OCI-LY3 (cell line): Measurements from ENCODE around the gene CEP112.

Source experiments
- H2AFZ ChIP-seq: fragments of 200-600, 300-600 bp; shearing (Covaris generic); 2 replicates; pipeline ENCODE4 v1.6.0; 2014; ENCODE audit warnings: antibody characterized with exemption, low read depth, low read length
- H3K27ac ChIP-seq: fragments of 200-600, 300-600 bp; sonication (generic); 2 replicates; pipeline ENCODE4 v1.5.1; 2014; ENCODE audit warnings: mild to moderate bottlenecking, low read length, moderate library complexity, mixed read lengths
- H3K27me3 ChIP-seq: fragments of 200-600, 300-600 bp; sonication (generic); 2 replicates; pipeline ENCODE4 v1.6.1; 2014; ENCODE audit warnings: low read depth, low read length, mixed read lengths
- H3K36me3 ChIP-seq: fragments of 200-600, 300-600 bp; sonication (generic); replicated peaks from 2 replicates; pipeline ENCODE3; 2014; ENCODE audit warnings: low read depth, low read length, mixed read lengths
- H3K4me1 ChIP-seq: fragments of 300-600, 200-600 bp; sonication (generic); 2 replicates; pipeline ENCODE4 v1.6.1; 2014; ENCODE audit warnings: low read length, mixed read lengths
- H3K4me2 ChIP-seq: fragments of 200-600, 300-600 bp; sonication (generic); 2 replicates; pipeline ENCODE4 v1.6.1; 2014; ENCODE audit warnings: low read length, mixed read lengths
- H3K4me3 ChIP-seq: fragments of 300-600, 200-600 bp; sonication (generic); 2 replicates; pipeline ENCODE4 v1.5.1; 2014; ENCODE audit warnings: antibody characterized with exemption, mild to moderate bottlenecking, low read length, moderate library complexity
- H3K79me2 ChIP-seq: fragments of 300-600, 200-600 bp; shearing (Covaris generic); 2 replicates; pipeline ENCODE4 v1.6.1; 2014; ENCODE audit warnings: mild to moderate bottlenecking, low read length, mixed read lengths
- H3K9ac ChIP-seq: fragments of 300-600, 200-600 bp; shearing (Covaris generic); 2 replicates; pipeline ENCODE4 v1.6.0; 2014; ENCODE audit warnings: mild to moderate bottlenecking, low read length, moderate library complexity
- H3K9me3 ChIP-seq: fragments of 200-600, 300-600 bp; shearing (Covaris generic); 2 replicates; pipeline ENCODE4 v1.6.1; 2014; ENCODE audit warnings: low read length, mixed read lengths; ENCODE audit not compliant: insufficient read depth
- H4K20me1 ChIP-seq: fragments of 200-600, 300-600 bp; sonication (generic); 2 replicates; pipeline ENCODE4 v1.6.1; 2016; ENCODE audit warnings: low read length, mixed read lengths; ENCODE audit not compliant: insufficient read depth
- CTCF ChIP-seq: fragments of 200-600, 300-600 bp; sonication (generic); IDR thresholded peaks from 2 replicates; pipeline ENCODE4 v1.5.1; 2014; ENCODE audit warnings: antibody characterized with exemption, low read length, low read depth
- EZH2phosphoT487 ChIP-seq: fragments of 200-600 bp; shearing (Covaris generic); IDR thresholded peaks from 2 replicates; pipeline ENCODE4 v1.6.1; 2018; ENCODE audit warnings: antibody characterized with exemption, mixed run types, low read depth

CEP112 gene

DNA sequence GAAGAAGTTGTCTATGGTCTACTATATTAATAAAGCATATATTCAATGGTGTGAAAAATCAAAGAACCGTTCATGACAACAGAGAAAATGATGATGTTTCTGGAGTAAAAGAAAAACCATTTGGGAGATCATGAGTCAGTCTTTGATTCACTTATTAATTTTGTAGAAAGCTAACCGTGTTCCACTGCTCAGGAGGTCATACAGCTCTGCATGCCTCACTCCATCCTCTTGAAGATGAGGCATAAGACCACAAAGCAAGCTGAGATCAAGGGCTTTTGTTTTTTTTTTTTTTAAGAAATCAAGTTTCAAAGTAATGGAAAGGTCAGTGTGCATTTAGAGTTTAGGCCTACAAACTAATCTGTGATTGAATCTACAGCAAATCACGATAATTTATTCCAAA lies 206.4 kb downstream of the CEP112 start:
- no peak overlapping the region for H3K4me2 ChIP-seq
- no peaks in the 10 kb centered on the region for H3K27me3 ChIP-seq
- H3K4me3 ChIP-seq: no peak overlapping the region

DNA sequence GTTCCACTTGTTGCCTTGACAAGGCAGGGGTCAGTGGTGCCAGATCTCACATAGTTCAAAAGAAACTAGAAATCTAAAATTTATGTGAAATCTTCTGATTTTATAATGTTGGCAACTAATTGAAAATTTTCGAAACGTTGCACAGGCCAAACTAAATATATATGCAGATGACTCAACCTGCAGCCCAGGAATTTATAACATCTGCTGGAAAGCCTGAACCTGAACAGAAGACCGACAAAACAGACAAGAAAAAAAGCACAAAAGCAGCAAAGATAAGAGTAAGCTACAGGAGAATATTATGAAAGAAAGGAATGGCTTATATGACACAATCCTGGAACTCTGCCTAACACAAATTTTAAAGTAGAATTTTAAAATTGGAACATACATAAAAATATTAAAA lies 207.6 kb downstream of the CEP112 start:
- no peak overlapping the region for H3K4me2 ChIP-seq
- H3K79me2 ChIP-seq: no peaks in the 10 kb centered on the region
- H4K20me1 ChIP-seq: no peaks in the 10 kb centered on the region
- no peak for TF ChIP-seq CTCF
- no peak for TF ChIP-seq EZH2phosphoT487
- H3K27me3 ChIP-seq: no peaks in the 10 kb centered on the region
- H3K36me3 ChIP-seq: peaks cover under 1% of the 10 kb centered on the region
- no peak overlapping the region for H2AFZ ChIP-seq
- H3K4me1 ChIP-seq: no peaks in the 10 kb centered on the region
- H3K9me3 ChIP-seq: peaks cover 8% of the 10 kb centered on the region
- no peak overlapping the region for H3K9ac ChIP-seq
- H3K4me3 ChIP-seq: no peak overlapping the region
- H3K27ac ChIP-seq: no peak overlapping the region

More for the DNA sequence above, 206.4 kb downstream of the CEP112 start:
- peaks cover 8% of the 10 kb centered on the region for H3K9me3 ChIP-seq
- no peaks in the 10 kb centered on the region for H4K20me1 ChIP-seq
- no peak overlapping the region for H2AFZ ChIP-seq
- no peaks in the 10 kb centered on the region for H3K79me2 ChIP-seq
- H3K36me3 ChIP-seq: peaks cover 5% of the 10 kb centered on the region
- H3K9ac ChIP-seq: no peak overlapping the region
- no peak overlapping the region for H3K27ac ChIP-seq
- H3K4me1 ChIP-seq: 0 out of 2 replicates have a peak, but pooled peaks cover 4% of the 10 kb centered on the region
- no peak for TF ChIP-seq EZH2phosphoT487
- TF ChIP-seq CTCF: no peak

- no peak overlapping the region for H3K4me2 ChIP-seq
- H4K20me1 ChIP-seq: no peaks in the 10 kb centered on the region
- no peak overlapping the region for H3K4me3 ChIP-seq
- no peaks in the 10 kb centered on the region for H3K4me1 ChIP-seq
- no peaks in the 10 kb centered on the region for H3K36me3 ChIP-seq
- H3K27me3 ChIP-seq: no peaks in the 10 kb centered on the region
- H2AFZ ChIP-seq: no peak overlapping the region
- H3K79me2 ChIP-seq: no peaks in the 10 kb centered on the region
- no peak overlapping the region for H3K27ac ChIP-seq
- no peak overlapping the region for H3K9ac ChIP-seq
- no peaks in the 10 kb centered on the region; the same call in 1 of the 2 replicates for H3K9me3 ChIP-seq
- no peak for TF ChIP-seq CTCF
- TF ChIP-seq EZH2phosphoT487: no peak
Observed at GRCh38 chr17:65978871-65979270, 213.1 kb downstream of the CEP112 start.

DNA sequence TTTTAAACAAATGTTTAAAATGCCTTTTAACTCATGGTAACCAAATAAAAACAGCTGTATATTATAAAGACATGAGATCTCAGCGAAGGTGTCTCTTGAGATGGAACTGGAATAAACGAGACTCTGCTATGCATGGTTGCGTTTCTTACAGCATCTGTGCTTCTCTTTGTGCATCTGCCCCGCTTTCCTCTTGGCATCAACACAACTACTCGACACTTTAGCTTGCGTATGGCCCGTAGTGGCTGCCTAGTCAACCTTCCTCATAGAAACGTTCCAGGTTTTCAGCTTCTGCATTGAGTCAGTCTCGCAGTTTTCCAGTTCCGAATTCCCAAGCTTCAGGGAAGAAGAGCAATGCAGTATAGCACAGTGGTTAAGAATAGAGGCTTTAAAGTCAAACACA lies 214.9 kb downstream of the CEP112 start:
- H2AFZ ChIP-seq: no peak overlapping the region
- no peaks in the 10 kb centered on the region for H3K36me3 ChIP-seq
- H3K27me3 ChIP-seq: no peaks in the 10 kb centered on the region
- H3K4me3 ChIP-seq: no peak overlapping the region
- no peak overlapping the region for H3K27ac ChIP-seq
- no peaks in the 10 kb centered on the region for H4K20me1 ChIP-seq
- no peak overlapping the region for H3K9ac ChIP-seq
- TF ChIP-seq EZH2phosphoT487 (no peak), CTCF (no peak)
- no peaks in the 10 kb centered on the region for H3K4me1 ChIP-seq
- H3K9me3 ChIP-seq: no peaks in the 10 kb centered on the region
- no peaks in the 10 kb centered on the region for H3K79me2 ChIP-seq
- no peak overlapping the region for H3K4me2 ChIP-seq
